Stimulated activated CD8-positive, alpha-beta memory T cell treated with anti-CD3 and anti-CD28 coated beads, Interleukin-4, amount 100 ng/mL, for 1 hour (primary cell): ENCODE measurements around the gene TMEM115.
"Not testable (repeated sequence)": the region's sequence is repeated elsewhere in the genome, so short reads cannot be mapped to it uniquely, and the experiment has no call there.

ENCODE experiments used
- DNase-seq, 2 donors: peaks; one replicate each; pipeline ENCODE4 v3.0.0-alpha.2; 2020; ENCODE audit warnings: low read depth in 2 of 2, low spot score in 1 of 2

Gene TMEM115

DNA sequence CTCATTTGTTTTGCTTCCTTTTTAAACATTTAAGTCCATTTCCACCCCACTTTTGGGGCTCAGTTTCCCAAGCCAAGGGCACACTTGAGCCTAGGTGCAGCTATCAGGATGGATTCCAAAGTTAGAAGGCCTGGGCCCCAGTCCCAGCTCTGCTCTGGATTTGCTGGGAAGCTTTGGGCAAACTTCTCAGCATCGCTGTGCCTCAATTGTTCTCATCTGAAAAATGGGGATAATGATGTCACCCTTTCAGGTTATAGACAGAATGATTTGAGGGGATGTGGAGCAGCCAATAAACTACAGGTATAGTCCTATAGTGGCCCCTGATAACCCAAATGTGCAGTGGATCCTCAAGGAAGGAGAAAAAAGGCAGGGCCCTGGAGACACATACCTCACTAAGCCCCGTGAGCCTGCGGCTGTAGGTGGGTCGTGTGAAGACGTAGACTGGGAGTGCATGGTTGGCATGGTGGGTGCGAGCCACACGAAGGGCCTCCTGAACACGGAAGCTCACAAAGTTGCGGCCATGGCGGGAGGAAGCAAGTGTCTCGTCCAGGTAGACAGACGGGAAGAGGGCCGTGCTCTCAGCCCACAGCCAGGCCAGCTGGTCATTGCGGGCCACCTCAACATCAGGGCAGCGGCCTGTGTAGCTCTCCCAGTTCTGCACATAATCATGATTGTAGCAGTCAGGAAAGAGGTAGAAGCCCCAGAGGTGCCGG is 40.0 kb downstream of the TMEM115 start:
- no peak for DNase-seq

DNA sequence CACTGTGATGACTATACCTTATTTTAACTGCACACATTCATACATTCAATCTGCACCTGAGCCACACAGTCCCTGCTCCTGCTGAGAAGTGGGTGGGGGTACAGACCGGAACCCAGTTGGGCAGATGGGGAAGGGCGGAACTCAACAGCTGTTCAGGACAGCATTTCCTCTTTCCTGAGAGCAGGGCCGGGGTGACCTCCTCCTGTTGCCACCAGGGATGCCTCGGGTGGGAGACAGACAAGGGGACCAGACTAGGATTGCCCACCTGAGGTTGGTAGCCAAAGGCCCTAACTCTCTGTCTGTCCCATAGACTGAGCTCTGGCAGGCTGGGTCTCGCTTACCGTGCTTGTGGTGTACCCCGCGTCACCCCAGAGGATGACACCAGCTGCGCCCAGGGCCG is 40.7 kb downstream of the TMEM115 start:
- no peak for DNase-seq

DNA sequence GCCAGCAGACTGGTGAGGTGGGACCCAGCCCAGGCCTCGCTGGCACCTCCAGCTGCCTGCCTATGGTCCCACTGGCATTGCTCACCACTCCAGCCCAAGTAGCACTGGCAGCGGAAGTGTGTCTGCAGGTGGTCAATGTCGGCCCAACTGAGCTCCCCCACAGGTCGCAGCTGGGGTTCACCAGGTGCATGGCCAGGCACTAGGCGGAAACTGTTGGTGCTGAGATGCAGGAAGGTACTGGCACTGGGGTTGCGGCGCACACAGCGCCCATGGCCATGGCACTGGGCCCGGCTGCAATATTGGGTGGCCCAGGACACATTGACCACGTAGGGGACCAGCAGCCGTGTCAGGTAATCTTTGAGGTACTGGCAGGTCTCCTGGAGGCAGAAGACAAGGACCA is 41.2 kb downstream of the TMEM115 start:
- DNase-seq, result no peak

DNA sequence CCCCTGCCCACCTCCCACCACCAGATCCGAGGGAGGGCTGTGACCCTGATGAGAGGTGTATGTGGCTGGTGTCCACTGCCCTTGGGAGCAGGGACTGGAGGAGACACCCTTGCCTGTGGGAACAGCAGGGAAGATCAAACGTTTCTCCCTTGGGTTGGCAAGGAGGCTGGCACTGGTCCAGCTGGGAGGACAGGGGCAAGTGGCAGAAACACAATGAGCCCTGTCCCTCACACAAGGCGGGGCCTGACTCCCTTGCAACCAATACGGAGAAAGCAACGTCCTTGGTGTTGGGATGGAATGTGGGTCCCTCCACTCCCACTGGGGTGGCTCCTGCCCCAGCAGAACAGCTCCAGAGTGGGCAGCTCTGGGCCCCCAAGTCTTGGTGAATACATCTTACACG is 42.0 kb downstream of the TMEM115 start:
- no peak for DNase-seq

DNA sequence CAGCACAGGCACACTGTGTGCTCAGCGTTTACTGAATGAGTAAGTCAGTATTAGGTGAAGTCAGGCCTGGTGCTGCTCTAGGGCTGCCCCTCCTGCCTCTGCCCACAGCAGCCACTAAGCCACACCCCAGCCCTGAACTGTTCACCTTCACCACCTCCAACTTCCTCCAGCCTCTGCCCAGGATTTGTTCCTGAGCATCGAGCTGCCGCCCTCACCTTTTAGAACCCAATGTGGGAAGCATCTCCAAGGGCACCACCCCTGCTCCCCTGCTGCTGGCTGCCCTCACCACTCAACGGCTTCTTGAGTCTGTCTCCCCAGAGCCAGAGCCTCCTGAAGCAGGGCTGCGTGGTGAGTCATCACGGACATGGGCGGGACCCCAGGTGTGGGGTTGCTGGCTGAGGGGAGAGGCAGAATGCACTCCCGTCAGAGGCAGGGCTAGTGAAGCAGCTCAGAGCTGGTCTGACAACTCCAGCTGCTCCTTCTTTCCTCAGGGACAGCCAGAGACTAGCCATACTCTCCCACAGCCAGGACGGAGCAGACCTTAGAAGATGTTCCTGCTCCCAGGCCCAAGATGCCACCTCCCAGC is 42.6 kb downstream of the TMEM115 start:
- DNase-seq, result no peak

DNA sequence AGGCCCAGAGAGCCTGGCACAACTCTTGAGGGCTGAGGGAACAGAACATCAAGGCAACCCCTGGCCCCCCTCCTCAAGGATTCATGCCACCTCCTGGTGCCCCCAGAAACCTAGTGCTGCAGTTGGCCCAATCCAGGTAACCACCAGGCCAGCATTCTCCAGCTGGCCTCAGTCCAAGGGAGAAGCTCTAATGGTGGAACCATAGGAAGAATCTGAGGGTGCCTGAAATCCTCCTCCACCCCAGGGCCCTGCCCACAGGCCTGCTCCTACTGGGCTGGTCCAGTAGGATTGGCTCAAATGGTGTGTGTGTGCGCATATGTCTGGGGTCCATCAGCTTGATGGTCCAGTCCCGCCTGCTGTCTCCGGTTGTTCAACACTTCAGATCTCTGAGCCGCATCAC is 44.5 kb downstream of the TMEM115 start:
- no peak for DNase-seq

DNA sequence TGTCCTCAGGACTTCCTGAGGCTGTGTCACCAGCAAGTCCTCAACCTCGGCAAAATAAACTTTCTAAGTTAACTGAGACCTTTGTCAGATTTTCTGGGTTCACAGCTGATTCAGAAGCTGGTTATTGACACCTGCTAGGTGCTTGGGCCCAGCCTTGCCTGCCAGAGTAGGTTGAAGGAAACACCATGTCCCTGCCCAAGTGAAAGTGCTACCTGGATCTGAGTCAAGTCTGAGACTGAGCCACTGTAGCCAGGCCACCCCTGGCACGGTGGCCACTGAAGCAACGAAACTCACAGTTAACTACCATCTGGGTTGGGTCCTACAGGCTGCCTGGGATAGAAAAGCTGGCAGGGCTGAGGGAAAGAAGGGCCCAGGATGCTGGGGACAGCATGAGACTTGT is 45.0 kb downstream of the TMEM115 start:
- DNase-seq, result no peak

DNA sequence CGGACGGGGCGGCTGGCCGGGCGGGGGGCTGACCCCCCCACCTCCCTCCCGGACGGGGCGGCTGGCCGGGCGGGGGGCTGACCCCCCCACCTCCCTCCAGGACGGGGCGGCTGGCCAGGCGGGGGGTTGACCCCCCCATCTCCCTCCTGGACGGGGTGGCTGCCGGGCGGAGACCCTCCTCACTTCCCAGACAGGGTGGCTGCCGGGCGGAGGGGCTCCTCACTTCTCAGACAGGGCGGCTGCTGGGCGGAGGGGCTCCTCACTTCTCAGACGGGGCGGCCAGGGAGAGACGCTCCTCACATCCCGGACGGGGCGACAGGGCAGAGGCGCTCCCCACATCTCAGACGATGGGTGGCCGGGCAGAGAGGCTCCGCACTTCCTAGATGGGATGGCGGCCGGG is 47.3 kb downstream of the TMEM115 start:
- not testable (repeated sequence) for DNase-seq
